B cell (primary cell): Measurements from ENCODE around the gene GUCA2B.

Source experiments
- CTCF ChIP-seq: fragments of 200-600 bp; IDR thresholded peaks from one replicate; pipeline ENCODE4 v1.8.0; 2022; ENCODE audit warnings: antibody characterized with exemption, mild to moderate bottlenecking
- EZH2 ChIP-seq: IDR thresholded peaks from 2 replicates; pipeline ENCODE4 v1.6.1; 2012; ENCODE audit warnings: borderline replicate concordance, low read depth, mild to moderate bottlenecking, moderate library complexity, low read length; ENCODE audit not compliant: insufficient read depth, poor library complexity, severe bottlenecking

GRCh38 chr1:42179275-42179674 is 26.1 kb downstream of the GUCA2B start:
- TF ChIP-seq EZH2 (no peak), CTCF (no peak)
